Activated CD4-positive, alpha-beta T cell treated with anti-CD3 and anti-CD28 coated beads, Interleukin-2, amount 50 U/mL, for 48 hours (primary cell): ENCODE measurements around the gene ADAMTS8.

Experiments
- DNase-seq, 2 experiments: peaks; one replicate each; pipeline ENCODE4 v3.0.0-alpha.2; 2020

The ADAMTS8 gene

DNA sequence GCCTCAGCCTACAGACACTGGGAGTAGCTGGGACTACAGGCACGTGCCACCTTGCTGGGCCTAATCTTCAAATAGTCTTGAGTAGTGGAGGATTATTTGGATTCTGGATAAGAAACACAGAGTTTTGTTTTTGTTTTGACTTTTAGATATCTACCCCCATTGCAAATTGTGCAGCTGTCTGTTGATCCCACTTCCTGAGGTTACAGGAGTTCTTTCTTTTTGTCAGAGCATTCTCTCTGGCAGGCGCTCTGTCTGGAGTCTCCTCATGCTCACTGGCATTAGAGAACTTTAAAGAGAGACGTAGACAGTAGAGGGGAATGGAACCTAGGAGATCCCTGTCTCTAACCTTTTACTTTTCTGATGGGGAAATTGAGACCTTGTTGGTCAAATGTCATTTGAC, 7.8 kb upstream of the ADAMTS8 start:
- no peak for DNase-seq

- DNase-seq = no peak
Measured at GRCh38 chr11:130435671-130436070, 7.3 kb upstream of the ADAMTS8 start.

DNA sequence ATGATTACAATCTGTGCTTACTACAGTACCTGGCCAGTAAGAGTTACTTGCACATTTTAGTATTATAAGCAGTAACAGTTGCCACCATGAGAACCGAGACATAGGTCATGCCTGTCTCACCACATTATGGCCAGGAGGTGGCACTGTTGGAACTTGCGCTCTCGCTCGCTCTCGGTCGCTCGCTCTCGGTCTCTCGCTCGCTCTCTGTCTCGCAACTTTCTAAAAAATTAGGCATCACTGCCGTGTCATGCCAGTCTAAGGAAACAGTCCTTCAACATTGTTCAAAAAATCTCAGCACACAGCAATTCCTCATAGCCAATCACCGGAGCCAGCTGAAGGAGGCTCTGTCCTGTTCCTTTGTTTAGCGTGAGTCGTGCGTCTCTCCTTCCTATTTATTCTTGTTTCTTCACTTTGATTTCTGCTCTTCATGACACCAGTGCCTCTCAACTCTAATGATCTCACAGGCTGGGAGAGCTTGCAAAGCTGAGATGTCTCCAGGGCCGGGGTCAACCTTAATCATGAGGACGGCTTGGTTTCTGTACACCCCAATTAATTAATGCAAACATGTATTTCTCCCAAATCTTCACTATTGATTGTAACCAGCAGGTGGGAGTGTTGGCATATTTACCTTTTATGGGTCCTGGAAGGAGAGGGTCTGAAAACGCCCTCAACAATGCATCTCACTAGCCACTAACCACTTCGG, 6.3 kb upstream of the ADAMTS8 start:
- DNase-seq = peak; percentile 67 to 72

GRCh38 chr11:130433357-130433756, 4.9 kb upstream of the ADAMTS8 start:
- DNase-seq = no peak

GRCh38 chr11:130431801-130432200, 3.4 kb upstream of the ADAMTS8 start:
- DNase-seq = no peak

- peak; percentile 76 to 82 for DNase-seq
Measured at GRCh38 chr11:130431331-130431773, 2.9 kb upstream of the ADAMTS8 start.

DNA sequence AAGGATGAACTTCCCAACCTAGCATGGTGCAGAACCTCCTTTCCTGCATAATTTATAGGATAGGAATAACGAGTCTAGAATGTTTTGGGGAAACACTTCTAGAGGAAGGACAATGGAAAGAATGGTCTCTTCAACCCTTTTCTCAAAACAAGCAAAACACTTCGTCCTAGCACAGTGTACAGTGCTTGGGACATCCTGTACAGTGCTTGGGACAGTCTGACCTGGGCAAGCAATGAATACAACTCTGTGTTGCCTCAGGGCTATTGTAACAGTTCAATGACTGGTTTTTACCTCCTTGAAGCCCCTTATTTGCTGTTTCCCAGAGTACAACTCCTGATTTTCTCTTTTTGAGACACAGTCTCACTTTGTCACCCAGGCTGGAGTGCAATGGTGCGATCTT, 1.6 kb upstream of the ADAMTS8 start:
- no peak for DNase-seq

DNA sequence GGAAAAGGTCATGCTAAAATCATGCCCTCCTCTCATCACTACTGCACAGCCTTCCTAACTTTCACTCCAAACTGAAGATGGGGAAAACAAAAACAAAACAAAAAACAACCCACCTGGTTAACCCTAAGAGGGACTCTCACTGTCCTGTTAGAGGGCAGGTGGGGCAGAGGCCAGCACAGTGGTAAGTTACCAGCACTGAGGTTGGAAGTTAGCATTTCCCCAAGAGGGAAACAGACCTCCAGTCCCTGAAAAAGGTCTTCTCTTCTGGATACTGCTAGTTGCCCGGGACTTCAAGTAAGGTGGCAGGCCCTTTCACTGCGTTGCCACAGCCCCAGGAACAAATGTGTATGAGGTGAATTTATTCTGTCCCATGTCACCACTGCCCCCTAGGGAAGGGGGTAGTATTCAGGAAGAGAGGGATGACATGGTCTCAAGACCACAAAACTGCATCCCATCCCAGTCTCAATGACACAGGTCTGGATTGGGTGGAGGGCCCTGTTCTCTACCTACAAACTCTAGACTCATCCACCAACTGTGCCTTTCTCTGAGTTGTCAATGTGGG, 792 bp upstream of the ADAMTS8 start:
- DNase-seq = no peak

DNA sequence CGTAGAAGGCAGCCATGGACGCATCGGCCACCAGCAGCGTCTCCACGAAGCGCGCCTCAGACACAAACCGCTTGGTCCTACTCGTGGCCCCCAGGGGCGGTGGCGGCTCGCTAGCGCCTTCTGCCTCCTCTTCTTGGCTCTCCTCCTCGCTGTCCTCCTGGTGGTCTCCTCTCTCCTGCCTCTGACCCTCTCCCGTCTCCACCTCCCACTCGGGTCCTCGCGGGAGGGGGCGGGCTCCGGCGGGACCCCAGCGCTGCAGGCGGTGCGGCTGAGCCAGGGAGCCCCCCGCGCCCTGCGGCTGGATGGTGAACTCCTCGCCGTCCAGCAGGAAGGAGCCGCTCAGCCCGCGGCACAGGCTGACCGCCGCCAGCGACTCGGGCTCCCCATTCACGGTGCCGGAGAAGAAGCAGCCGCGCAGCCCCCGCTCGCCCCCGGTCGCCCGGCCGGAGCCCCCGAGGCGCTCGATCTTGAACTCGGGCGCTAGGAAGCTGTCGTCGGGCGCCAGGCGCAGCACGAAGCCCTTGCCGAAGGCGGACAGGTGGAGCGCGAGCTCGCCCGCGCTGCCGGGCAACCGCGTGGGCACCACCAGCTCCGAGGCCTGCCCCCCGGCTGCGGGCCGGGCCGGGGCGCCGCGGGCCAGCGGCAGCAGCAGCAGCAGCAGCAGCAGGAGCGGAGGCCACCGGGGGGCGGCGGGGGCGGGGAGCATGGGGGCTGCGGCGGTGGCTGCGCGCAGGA, 661 bp downstream of the ADAMTS8 start:
- DNase-seq = no peak

DNA sequence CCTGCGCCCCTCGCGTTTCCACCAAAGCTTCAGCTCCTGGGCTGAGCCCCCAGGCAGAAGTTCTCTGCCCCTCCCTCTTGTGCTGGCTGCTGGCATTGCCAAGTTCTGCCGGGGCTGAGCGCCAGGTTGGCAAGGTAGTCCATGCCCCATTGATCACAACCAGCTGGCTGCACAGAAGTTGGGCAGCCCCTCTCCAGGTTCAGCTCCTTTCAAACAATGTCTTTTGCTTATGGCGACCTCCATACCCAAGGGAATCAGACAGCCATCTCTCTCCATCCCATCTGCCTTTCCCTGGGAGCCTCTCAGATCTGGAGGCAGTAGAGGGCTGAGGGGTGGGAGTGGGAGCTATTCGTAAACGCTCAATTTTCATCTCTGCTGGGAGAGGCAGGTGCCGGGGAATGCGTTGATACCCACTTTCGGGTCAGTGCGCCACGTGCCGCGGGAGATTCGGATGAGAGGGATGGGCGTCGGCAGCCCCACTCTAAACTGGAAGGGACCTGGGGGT, 1.5 kb downstream of the ADAMTS8 start:
- DNase-seq = no peak

- no peak for DNase-seq
Measured at GRCh38 chr11:130426223-130426836, 2.1 kb downstream of the ADAMTS8 start.

DNA sequence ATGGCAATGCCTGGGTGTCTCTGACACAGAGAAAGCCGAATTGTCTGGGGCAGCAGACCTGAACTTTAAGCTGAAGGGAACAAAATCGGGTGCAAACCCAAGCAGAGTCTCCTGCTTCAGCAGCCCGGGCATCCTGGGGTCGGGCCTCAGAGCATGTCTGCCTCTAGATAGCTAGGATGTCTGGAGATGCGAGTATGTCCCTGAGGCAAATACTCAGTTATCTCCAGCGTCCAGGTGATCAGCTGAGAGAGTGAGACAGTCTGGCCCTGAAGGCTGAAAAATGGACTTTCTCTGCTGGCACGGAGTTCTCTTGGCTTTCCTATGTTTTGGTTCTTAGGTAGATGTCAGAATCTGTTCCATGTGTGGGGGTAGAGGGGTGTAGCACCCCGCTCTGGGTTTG, 3.3 kb downstream of the ADAMTS8 start:
- DNase-seq = no peak

DNA sequence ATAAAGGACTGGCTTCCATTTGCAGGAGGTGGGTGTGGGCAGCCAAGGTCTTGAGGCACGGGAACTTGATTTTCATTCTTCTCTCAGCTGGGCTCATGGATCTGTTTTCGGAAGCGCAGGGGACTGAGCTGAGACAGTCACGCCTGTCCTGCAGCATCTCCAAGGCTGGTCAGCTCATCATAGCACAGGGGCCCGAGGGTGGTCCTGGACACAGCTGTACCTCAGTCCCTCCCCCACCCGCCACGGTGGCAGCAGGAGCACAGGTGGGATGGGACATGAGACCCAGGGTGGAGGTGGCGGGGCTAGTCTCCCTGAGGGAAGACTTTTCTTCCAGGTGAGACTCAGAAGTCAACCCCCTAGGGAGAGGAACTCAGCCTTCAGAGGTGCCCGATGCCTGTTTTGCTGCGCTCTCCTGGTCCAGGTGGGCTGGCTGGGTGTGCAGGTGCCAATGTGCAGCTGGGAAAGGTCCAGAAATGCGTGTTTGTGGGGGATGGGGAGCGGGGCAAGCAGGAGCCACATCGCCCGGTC, 3.7 kb downstream of the ADAMTS8 start:
- DNase-seq = no peak

DNA sequence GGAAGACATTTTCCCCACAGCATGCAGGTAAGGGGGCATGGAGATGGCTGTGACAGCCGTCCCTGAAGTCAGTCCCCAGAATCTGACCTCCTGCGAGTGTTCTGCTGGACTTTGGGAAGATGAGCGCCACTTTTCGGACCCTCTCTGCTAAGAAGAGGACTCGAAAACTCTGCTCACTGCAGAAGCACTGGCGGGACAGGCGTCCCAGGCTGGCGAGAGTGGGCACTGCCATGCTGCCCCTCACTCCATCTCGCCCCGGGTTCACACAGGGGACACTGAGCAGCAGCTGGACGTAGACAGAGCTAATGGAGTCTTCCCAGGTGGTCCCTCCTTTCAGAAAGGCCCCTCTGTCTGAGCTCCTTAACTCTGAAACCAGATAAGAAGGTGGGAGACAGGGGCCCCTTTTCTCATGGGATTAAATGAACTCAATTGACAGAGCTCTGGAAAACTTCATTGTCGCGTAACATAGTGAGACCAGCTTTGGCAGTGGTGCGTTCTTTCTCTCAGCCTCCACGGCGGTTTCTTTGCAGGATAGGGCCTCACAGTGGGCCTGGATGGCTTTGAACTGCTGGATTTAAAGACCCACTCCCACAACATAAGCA, 4.8 kb downstream of the ADAMTS8 start:
- DNase-seq = no peak

- no peak for DNase-seq
Measured at GRCh38 chr11:130422251-130422995, 6.0 kb downstream of the ADAMTS8 start.

DNA sequence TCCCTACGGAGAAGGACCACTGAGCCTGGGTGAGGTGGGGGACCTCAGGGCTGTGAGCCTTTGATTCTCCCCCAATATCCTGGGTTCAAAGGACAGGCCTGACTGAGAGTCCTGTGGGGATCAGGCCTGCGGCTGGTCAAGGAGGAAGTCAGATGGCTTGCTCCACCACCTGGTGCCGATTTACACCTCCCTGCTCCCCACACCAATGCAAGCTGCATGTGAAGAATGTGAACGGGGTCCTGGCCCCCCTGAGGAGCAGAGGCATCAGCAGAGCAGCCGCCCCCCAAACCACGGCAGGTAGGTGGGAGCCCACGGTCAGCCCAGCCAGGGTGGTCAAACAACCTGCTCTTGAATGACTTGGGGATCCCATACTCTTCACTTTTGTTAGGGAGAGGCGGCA, 6.7 kb downstream of the ADAMTS8 start:
- no peak for DNase-seq

GRCh38 chr11:130421199-130421585, 7.2 kb downstream of the ADAMTS8 start:
- no peak for DNase-seq

- DNase-seq = no peak
Measured at GRCh38 chr11:130420478-130421198, 7.8 kb downstream of the ADAMTS8 start.

GRCh38 chr11:130418756-130419155, 9.7 kb downstream of the ADAMTS8 start:
- DNase-seq = no peak

- no peak for DNase-seq
Measured at GRCh38 chr11:130418210-130418609, 10.2 kb downstream of the ADAMTS8 start.

GRCh38 chr11:130416906-130417305, 11.5 kb downstream of the ADAMTS8 start:
- DNase-seq = no peak

GRCh38 chr11:130416530-130416882, 11.9 kb downstream of the ADAMTS8 start:
- no peak for DNase-seq
